WTC11 (cell line): ENCODE measurements around the gene UBE3C. TPM values are rescaled to one million over a fixed set of nuclear protein-coding genes. Genes with fewer than 3 reads are reported as not detected.

Experiments
- ATAC-seq: fragments of 200-7000 bp; cut with Tn5 transposase; 2 replicates; pipeline ENCODE4 v1.10.0; 2021; ENCODE audit warnings: mild to moderate bottlenecking, moderate library complexity
- CTCF ChIA-PET: fragments of 300-600 bp; sonication (Branson Sonifier 250); formaldehyde crosslinking; loops from one replicate; lab custom pipeline; 2021; ENCODE audit warnings: antibody characterized with exemption; lab: Charles Lee
- POLR2A ChIA-PET: fragments of 350-600 bp; sonication (Branson Sonifier 250); formaldehyde crosslinking; loops from one replicate; lab custom pipeline; 2021; ENCODE audit warnings: antibody characterized with exemption; lab: Charles Lee
- DNase-seq: peaks from one replicate; pipeline ENCODE4 v3.0.0; 2021; ENCODE audit warnings: low spot score
- H3K27ac Mint-ChIP-seq: 2 replicates; pipeline ENCODE4 v1.8.0; 2021; ENCODE audit warnings: mixed read lengths
- H3K27me3 Mint-ChIP-seq: 2 replicates; pipeline ENCODE4 v1.8.0; 2021; ENCODE audit warnings: low read depth, mild to moderate bottlenecking, moderate library complexity, mixed read lengths
- H3K36me3 Mint-ChIP-seq: 2 replicates; pipeline ENCODE4 v1.8.0; 2021; ENCODE audit warnings: mixed read lengths
- H3K4me1 Mint-ChIP-seq: 2 replicates; pipeline ENCODE4 v1.8.0; 2022; ENCODE audit warnings: mixed read lengths
- H3K4me3 Mint-ChIP-seq: 2 replicates; pipeline ENCODE4 v1.8.0; 2021; ENCODE audit warnings: mild to moderate bottlenecking, moderate library complexity, mixed read lengths
- H3K9me3 Mint-ChIP-seq: 2 replicates; pipeline ENCODE4 v1.8.0; 2021; ENCODE audit warnings: mixed read lengths
- GTF2I ChIP-seq: fragments of 250-450 bp; sonication (Bioruptor Pico); conservative IDR thresholded peaks from 2 replicates; pipeline ENCODE4 v1.4.0; 2021; ENCODE audit warnings: mild to moderate bottlenecking
- IRF1 ChIP-seq: sonication (generic); formaldehyde crosslinking; IDR thresholded peaks from 2 replicates; pipeline ENCODE4 v1.8.0; 2023; ENCODE audit warnings: missing genetic modification reagents
- RELA ChIP-seq: sonication (generic); formaldehyde crosslinking; IDR thresholded peaks from 2 replicates; pipeline ENCODE4 v1.8.1; 2022; ENCODE audit warnings: missing genetic modification reagents, mild to moderate bottlenecking, borderline replicate concordance
- STAT6 ChIP-seq: sonication (generic); formaldehyde crosslinking; conservative IDR thresholded peaks from 2 replicates; pipeline ENCODE4 v1.8.1; 2023; ENCODE audit warnings: mild to moderate bottlenecking, low read depth, missing genetic modification reagents, moderate library complexity
- TCF7 ChIP-seq: sonication (generic); formaldehyde crosslinking; IDR thresholded peaks from 2 replicates; pipeline ENCODE4 v1.8.0; 2022; ENCODE audit warnings: mild to moderate bottlenecking, low read depth, missing genetic modification reagents, moderate library complexity
- ZNF219 ChIP-seq: sonication (generic); formaldehyde crosslinking; IDR thresholded peaks from 2 replicates; pipeline ENCODE4 v1.8.0; 2023; ENCODE audit warnings: missing genetic modification reagents, mild to moderate bottlenecking, borderline replicate concordance
- ZNF263 ChIP-seq: sonication (generic); formaldehyde crosslinking; IDR thresholded peaks from 2 replicates; pipeline ENCODE4 v1.8.1; 2022; ENCODE audit warnings: low read depth, mild to moderate bottlenecking, moderate library complexity, missing genetic modification reagents
- ZNF425 ChIP-seq: fragments of 250-450 bp; sonication (Bioruptor Pico); conservative IDR thresholded peaks from 2 replicates; pipeline ENCODE4 v1.9.0; 2021; ENCODE audit warnings: mild to moderate bottlenecking
- ZNF532 ChIP-seq: fragments of 250-450 bp; sonication (Bioruptor Pico); IDR thresholded peaks from 2 replicates; pipeline ENCODE4 v1.9.0; 2021; ENCODE audit warnings: mild to moderate bottlenecking, borderline replicate concordance
- ZSCAN18 ChIP-seq: fragments of 250-450 bp; sonication (Bioruptor Pico); IDR thresholded peaks from 2 replicates; pipeline ENCODE4 v2.1.2; 2022; ENCODE audit warnings: mild to moderate bottlenecking, moderate library complexity
- total RNA-seq: library from RNA; stranded (reverse); gene quantifications from 3 replicates; pipeline ENCODE4 v1.2.3, GENCODE V29; 2021

Gene UBE3C
- total RNA-seq, 1 experiment from 2014 or later: 59.7 TPM

- ATAC-seq: no peak
- Mint-ChIP-seq H3K27me3 (peaks cover 9% of the 10 kb centered on the region; the same call in 1 of the 2 replicates), H3K4me1 (no peaks in the 10 kb centered on the region), H3K9me3 (peaks cover 20% of the 10 kb centered on the region), H3K27ac (no peak overlapping the region), H3K4me3 (no peak overlapping the region), H3K36me3 (peaks cover 9% of the 10 kb centered on the region)
- POLR2A ChIA-PET: no interaction called here
- CTCF ChIA-PET: interaction anchor here (0.7 kb wide), 1 partner anchor 141 kb away, joined by 3 read pairs; the partner anchor contains the start of gene NOM1
- TF ChIP-seq ZNF532 (CRISPR knock-in tag) (no peak), ZNF425 (CRISPR knock-in tag) (no peak), ZSCAN18 (CRISPR knock-in tag) (no peak), RELA (no peak), STAT6 (CRISPR knock-in tag) (no peak), GTF2I (CRISPR knock-in tag) (no peak), TCF7 (CRISPR knock-in tag) (no peak), IRF1 (no peak)
- DNase-seq: no peak
These were observed 48.1 kb upstream of the UBE3C start for GRCh38 chr7:157090485-157091165.

GRCh38 chr7:157096286-157097055 is 42.3 kb upstream of the UBE3C start:
- DNase-seq (no peak), ATAC-seq (no peak)
- Mint-ChIP-seq H3K4me1 (no peaks in the 10 kb centered on the region), H3K4me3 (no peak overlapping the region), H3K27ac (no peak overlapping the region), H3K27me3 (peaks cover 9% of the 10 kb centered on the region), H3K9me3 (peaks cover 17% of the 10 kb centered on the region), H3K36me3 (peaks cover 6% of the 10 kb centered on the region)
- POLR2A ChIA-PET: no interaction called here
- CTCF ChIA-PET: no interaction called here
- TF ChIP-seq ZNF263: no peak
- TF ChIP-seq ZNF219: no peak
